Calu3 (cell line): ENCODE results near the gene SOX8. TPM values are rescaled to one million over a fixed set of nuclear protein-coding genes. Genes with fewer than 3 reads are reported as not detected.

Experiments used
- BruUV-seq: library from RNA; stranded (reverse); fragments of 400-500 nt; replicated peaks from 2 replicates; lab custom pipeline; 2021; lab: Mats Ljungman, UMichigan
- CTCF ChIA-PET: fragments of 300-600 bp; sonication (Branson Sonifier 250); formaldehyde crosslinking; loops from one replicate; lab custom pipeline; 2022; ENCODE audit warnings: antibody characterized with exemption; lab: Charles Lee
- DNase-seq: peaks from one replicate; pipeline ENCODE4 v3.0.0; 2022
- H3K27ac Mint-ChIP-seq: one replicate; pipeline ENCODE4 v1.8.0; 2022; ENCODE audit warnings: mixed read lengths; ENCODE audit not compliant: unreplicated experiment
- H3K27me3 Mint-ChIP-seq: one replicate; pipeline ENCODE4 v1.8.0; 2022; ENCODE audit warnings: mixed read lengths; ENCODE audit not compliant: unreplicated experiment
- H3K36me3 Mint-ChIP-seq: one replicate; pipeline ENCODE4 v1.8.0; 2022; ENCODE audit warnings: mild to moderate bottlenecking, moderate library complexity, mixed read lengths; ENCODE audit not compliant: insufficient read depth, unreplicated experiment
- H3K4me1 Mint-ChIP-seq: one replicate; pipeline ENCODE4 v1.8.0; 2022; ENCODE audit warnings: mild to moderate bottlenecking, low read depth, mixed read lengths; ENCODE audit not compliant: unreplicated experiment
- H3K4me3 Mint-ChIP-seq: one replicate; pipeline ENCODE4 v1.8.0; 2022; ENCODE audit warnings: mild to moderate bottlenecking, low read depth, moderate library complexity, mixed read lengths; ENCODE audit not compliant: unreplicated experiment
- H3K9me3 Mint-ChIP-seq: one replicate; pipeline ENCODE4 v1.8.0; 2022; ENCODE audit warnings: low read depth, mixed read lengths; ENCODE audit not compliant: unreplicated experiment
- intact Hi-C: fragments of 100-400 bp; cut with micrococcal nuclease; formaldehyde crosslinking; loops from one replicate; pipeline ENCODE4 v1.10.0; 2022; ENCODE audit not compliant: unreplicated experiment
- total RNA-seq: library from RNA; stranded (reverse); gene quantifications from 2 replicates; pipeline ENCODE4 v1.2.3, GENCODE V29; 2022
- TF ChIP-seq, protein P1 (sequence below): fragments of 200-600 bp; IDR thresholded peaks from one replicate; pipeline ENCODE4 v1.8.0; 2022; ENCODE audit warnings: antibody characterized with exemption; ENCODE audit not compliant: unreplicated experiment

Gene SOX8
- total RNA-seq, 1 experiment from 2014 or later = 0.92 TPM

DNA sequence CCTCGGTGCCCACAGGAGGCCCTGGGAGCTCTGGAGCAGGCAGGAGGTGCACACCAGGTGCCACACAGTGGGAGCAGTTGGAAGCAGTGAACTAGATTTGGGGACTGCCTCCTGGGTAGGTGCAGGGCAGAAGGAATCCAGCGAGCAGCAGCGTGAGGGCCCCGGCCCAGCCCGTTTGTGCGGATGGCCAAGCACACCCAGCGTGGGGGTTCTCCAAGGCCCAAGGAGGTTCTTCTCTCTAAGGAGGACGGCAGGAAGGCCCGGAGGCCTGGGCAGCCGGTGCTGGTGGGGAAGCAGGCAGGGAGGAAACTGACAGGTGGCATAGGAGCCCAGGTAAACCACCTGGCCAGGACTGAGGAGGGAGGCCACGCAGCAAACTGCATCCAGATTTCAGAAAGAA is 17.0 kb downstream of the SOX8 start:
- no peak overlapping the region for H3K27ac Mint-ChIP-seq
- no TSS peak for BruUV-seq
- H3K4me1 Mint-ChIP-seq = peaks cover 29% of the 10 kb centered on the region

DNA sequence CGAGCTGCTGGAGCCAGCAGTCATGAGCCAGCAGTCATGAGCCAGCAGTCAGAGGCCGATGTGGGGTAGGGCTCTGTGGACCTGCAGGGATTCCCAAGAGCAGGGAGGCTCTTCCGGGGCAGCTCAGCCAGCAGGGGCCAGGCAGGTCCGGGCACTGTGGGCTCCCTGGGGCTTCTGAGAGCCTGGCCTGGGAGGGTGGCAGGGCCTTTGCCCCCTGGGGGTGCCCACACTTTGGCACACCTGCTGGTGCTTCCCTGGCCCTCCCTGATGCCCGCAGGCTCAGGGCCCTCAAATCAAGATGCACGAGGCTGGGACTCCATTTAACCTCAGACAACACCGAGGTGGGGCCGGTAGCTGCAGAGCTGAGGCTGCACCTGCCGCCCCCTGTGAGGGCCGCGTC is 18.1 kb downstream of the SOX8 start:
- TF ChIP-seq, protein P1, sequence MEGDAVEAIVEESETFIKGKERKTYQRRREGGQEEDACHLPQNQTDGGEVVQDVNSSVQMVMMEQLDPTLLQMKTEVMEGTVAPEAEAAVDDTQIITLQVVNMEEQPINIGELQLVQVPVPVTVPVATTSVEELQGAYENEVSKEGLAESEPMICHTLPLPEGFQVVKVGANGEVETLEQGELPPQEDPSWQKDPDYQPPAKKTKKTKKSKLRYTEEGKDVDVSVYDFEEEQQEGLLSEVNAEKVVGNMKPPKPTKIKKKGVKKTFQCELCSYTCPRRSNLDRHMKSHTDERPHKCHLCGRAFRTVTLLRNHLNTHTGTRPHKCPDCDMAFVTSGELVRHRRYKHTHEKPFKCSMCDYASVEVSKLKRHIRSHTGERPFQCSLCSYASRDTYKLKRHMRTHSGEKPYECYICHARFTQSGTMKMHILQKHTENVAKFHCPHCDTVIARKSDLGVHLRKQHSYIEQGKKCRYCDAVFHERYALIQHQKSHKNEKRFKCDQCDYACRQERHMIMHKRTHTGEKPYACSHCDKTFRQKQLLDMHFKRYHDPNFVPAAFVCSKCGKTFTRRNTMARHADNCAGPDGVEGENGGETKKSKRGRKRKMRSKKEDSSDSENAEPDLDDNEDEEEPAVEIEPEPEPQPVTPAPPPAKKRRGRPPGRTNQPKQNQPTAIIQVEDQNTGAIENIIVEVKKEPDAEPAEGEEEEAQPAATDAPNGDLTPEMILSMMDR = no peak
- CTCF ChIA-PET = no interaction called here
- Mint-ChIP-seq H3K4me1 (peaks cover 29% of the 10 kb centered on the region), H3K9me3 (no peaks in the 10 kb centered on the region), H3K4me3 (no peak overlapping the region), H3K27me3 (peaks cover 65% of the 10 kb centered on the region), H3K36me3 (peaks cover 12% of the 10 kb centered on the region), H3K27ac (no peak overlapping the region)
- no TSS peak for BruUV-seq
- DNase-seq = no peak
- intact Hi-C loops = no loop called here

More for the DNA sequence above, 17.0 kb downstream of the SOX8 start:
- Mint-ChIP-seq H3K4me3 (no peak overlapping the region), H3K9me3 (no peaks in the 10 kb centered on the region), H3K27me3 (peaks cover 75% of the 10 kb centered on the region), H3K36me3 (peaks cover 12% of the 10 kb centered on the region)
- intact Hi-C loops = no loop called here
- DNase-seq = no peak
- CTCF ChIA-PET = interaction anchor here (1.6 kb wide), 1 partner anchor 9 kb away, joined by 3 read pairs; no protein-coding TSS in a partner anchor
- TF ChIP-seq, protein P1 = no peak

- no peak for DNase-seq
- Mint-ChIP-seq H3K27ac (no peak overlapping the region), H3K4me3 (no peak overlapping the region), H3K27me3 (peaks cover 64% of the 10 kb centered on the region), H3K4me1 (peaks cover 29% of the 10 kb centered on the region), H3K9me3 (no peaks in the 10 kb centered on the region), H3K36me3 (peaks cover 16% of the 10 kb centered on the region)
- TF ChIP-seq, protein P1 = no peak
- intact Hi-C loops = no loop called here
- CTCF ChIA-PET = no interaction called here
- BruUV-seq = no TSS peak
Measured at GRCh38 chr16:1000608-1001007, 19.0 kb downstream of the SOX8 start.

GRCh38 chr16:1001096-1001495 is 19.5 kb downstream of the SOX8 start:
- BruUV-seq = no TSS peak
- Mint-ChIP-seq H3K27me3 (peaks cover 64% of the 10 kb centered on the region), H3K4me3 (no peak overlapping the region), H3K27ac (no peak overlapping the region), H3K36me3 (peaks cover 16% of the 10 kb centered on the region), H3K4me1 (peaks cover 29% of the 10 kb centered on the region), H3K9me3 (no peaks in the 10 kb centered on the region)
- intact Hi-C loops = no loop called here
- TF ChIP-seq, protein P1 = no peak
- no peak for DNase-seq
- CTCF ChIA-PET = no interaction called here
